SK-N-DZ (cell line): Measurements from ENCODE around the gene COQ8A. TPM values are rescaled to one million over a fixed set of nuclear protein-coding genes. Genes with fewer than 3 reads are reported as not detected.

Source experiments
- DNase-seq: peaks from one replicate; pipeline ENCODE4 v3.0.0-alpha.2; 2015; ENCODE audit warnings: low spot score
- polyA plus RNA-seq, 2 experiments: library from polyadenylated mRNA; depleted of rRNA; stranded (reverse); fragments of >200 nt; gene quantifications; 2 replicates each; pipeline ENCODE4 v1.2.3, GENCODE V29; 2014

COQ8A gene
- 60.8 and 67.7 TPM in 2 replicates for polyA plus RNA-seq (2014; cell fraction: cytosol; rRNA removed)
- 104 and 106 TPM in 2 replicates for polyA plus RNA-seq (2014; cell fraction: nucleus; rRNA removed)

GRCh38 chr1:226940029-226940805, at the start of gene COQ8A:
COQ8A (plus strand) TSS chr1:226940294; CDS start chr1:226961386, 21,092 bp downstream.
- DNase-seq = peak; percentile 99

- DNase-seq = no peak
These were observed 49.6 kb upstream of the COQ8A start for GRCh38 chr1:226890331-226891108.

- DNase-seq = no peak
These were observed 48.7 kb upstream of the COQ8A start for GRCh38 chr1:226891346-226891745.

- DNase-seq = no peak
These were observed 48.1 kb upstream of the COQ8A start for GRCh38 chr1:226891846-226892523.

GRCh38 chr1:226892524-226892875, 47.6 kb upstream of the COQ8A start:
- no peak for DNase-seq

GRCh38 chr1:226893936-226894335, 46.2 kb upstream of the COQ8A start:
- DNase-seq = no peak

- no peak for DNase-seq
These were observed 45.3 kb upstream of the COQ8A start for GRCh38 chr1:226894826-226895225.

GRCh38 chr1:226895644-226896043, 44.5 kb upstream of the COQ8A start:
- DNase-seq = no peak

- DNase-seq = no peak
These were observed 41.8 kb upstream of the COQ8A start for GRCh38 chr1:226898246-226898645.

- no peak for DNase-seq
These were observed 38.7 kb upstream of the COQ8A start for GRCh38 chr1:226901421-226901820.

GRCh38 chr1:226902601-226903000, 37.5 kb upstream of the COQ8A start:
- DNase-seq = no peak

GRCh38 chr1:226903819-226904716, 36.0 kb upstream of the COQ8A start:
- no peak for DNase-seq

GRCh38 chr1:226904772-226905171, 35.3 kb upstream of the COQ8A start:
- no peak for DNase-seq

- no peak for DNase-seq
These were observed 31.7 kb upstream of the COQ8A start for GRCh38 chr1:226908419-226908818.

GRCh38 chr1:226908913-226909312, 31.2 kb upstream of the COQ8A start:
- no peak for DNase-seq

- peak; percentile 13 for DNase-seq
These were observed 27.4 kb upstream of the COQ8A start for GRCh38 chr1:226912587-226913176.

- DNase-seq = no peak
These were observed 24.5 kb upstream of the COQ8A start for GRCh38 chr1:226915672-226915995.

- DNase-seq = no peak
These were observed 23.6 kb upstream of the COQ8A start for GRCh38 chr1:226916497-226916896.

- DNase-seq = no peak
These were observed 20.5 kb upstream of the COQ8A start for GRCh38 chr1:226919587-226919986.

GRCh38 chr1:226919995-226920394, 20.1 kb upstream of the COQ8A start:
- no peak for DNase-seq

GRCh38 chr1:226920446-226920894, 19.6 kb upstream of the COQ8A start:
- DNase-seq = no peak
